GM12873 (cell line): Measurements from ENCODE around the gene FRAS1.

ENCODE experiments used
- CTCF ChIP-seq: IDR thresholded peaks from 2 replicates; pipeline ENCODE4 v1.5.1; 2012; ENCODE audit warnings: low read depth, mild to moderate bottlenecking, moderate library complexity, low read length, control low read depth; ENCODE audit not compliant: insufficient read depth; ENCODE audit errors: missing control alignments

Gene FRAS1

GRCh38 chr4:78024576-78025091 lies 32.5 kb upstream of the FRAS1 start:
- no peak for TF ChIP-seq CTCF

GRCh38 chr4:78031417-78031950 lies 25.6 kb upstream of the FRAS1 start:
- no peak for TF ChIP-seq CTCF

GRCh38 chr4:78032446-78032845 lies 24.7 kb upstream of the FRAS1 start:
- no peak for TF ChIP-seq CTCF

GRCh38 chr4:78032929-78033328 lies 24.2 kb upstream of the FRAS1 start:
- TF ChIP-seq CTCF = no peak

GRCh38 chr4:78033861-78034260 lies 23.3 kb upstream of the FRAS1 start:
- no peak for TF ChIP-seq CTCF

GRCh38 chr4:78038704-78039103 lies 18.4 kb upstream of the FRAS1 start:
- TF ChIP-seq CTCF = no peak

GRCh38 chr4:78039678-78040077 lies 17.4 kb upstream of the FRAS1 start:
- TF ChIP-seq CTCF = no peak
